GM12872 (cell line): ENCODE measurements around the gene KDF1.

ENCODE experiments used
- CTCF ChIP-seq: IDR thresholded peaks from 3 replicates; pipeline ENCODE4 v1.5.1; 2011; ENCODE audit warnings: low read depth, mild to moderate bottlenecking, low read length, moderate library complexity; ENCODE audit not compliant: insufficient read depth

The KDF1 gene

DNA sequence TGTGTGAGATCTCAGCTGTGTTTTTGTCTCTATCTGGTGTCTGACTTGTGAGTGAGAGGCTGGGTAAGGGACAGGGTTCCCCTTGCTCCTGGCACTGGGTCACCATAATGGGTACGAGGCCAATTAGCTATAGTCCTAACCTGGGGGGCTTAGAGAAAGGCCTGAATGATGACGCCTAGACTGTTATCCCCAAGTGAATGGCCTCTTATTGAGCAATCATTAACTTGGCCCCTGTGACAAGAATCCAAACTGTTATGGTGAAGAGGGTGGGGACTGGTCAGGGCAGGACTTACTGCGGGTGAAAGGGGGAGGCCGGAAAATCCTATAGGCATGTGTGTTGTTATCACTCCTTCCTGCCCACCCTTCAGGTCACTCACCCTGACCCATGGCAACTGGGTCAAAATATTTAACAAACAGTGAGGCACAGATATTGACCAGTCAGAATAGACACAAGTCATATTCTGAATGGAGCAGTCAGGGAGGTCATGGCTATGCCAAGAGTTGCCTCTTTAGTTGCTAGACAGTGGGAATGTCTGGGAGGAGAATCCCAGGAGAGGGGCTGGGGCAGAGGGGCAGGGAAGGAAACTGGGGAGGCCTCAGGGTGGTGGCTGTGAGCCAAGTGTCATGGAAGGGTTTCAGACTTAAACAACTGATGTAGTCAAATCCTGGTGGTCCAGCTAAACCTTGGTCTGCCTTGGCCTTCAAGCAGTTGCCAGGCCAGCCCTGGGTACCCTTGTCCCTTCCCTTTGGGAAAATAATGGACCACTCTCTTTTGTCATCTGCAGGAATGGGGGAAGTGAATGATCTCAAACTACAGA lies 49.7 kb downstream of the KDF1 start:
- no peak for TF ChIP-seq CTCF

- TF ChIP-seq CTCF, result no peak
These were observed 50.3 kb downstream of the KDF1 start for GRCh38 chr1:26909951-26910342.

DNA sequence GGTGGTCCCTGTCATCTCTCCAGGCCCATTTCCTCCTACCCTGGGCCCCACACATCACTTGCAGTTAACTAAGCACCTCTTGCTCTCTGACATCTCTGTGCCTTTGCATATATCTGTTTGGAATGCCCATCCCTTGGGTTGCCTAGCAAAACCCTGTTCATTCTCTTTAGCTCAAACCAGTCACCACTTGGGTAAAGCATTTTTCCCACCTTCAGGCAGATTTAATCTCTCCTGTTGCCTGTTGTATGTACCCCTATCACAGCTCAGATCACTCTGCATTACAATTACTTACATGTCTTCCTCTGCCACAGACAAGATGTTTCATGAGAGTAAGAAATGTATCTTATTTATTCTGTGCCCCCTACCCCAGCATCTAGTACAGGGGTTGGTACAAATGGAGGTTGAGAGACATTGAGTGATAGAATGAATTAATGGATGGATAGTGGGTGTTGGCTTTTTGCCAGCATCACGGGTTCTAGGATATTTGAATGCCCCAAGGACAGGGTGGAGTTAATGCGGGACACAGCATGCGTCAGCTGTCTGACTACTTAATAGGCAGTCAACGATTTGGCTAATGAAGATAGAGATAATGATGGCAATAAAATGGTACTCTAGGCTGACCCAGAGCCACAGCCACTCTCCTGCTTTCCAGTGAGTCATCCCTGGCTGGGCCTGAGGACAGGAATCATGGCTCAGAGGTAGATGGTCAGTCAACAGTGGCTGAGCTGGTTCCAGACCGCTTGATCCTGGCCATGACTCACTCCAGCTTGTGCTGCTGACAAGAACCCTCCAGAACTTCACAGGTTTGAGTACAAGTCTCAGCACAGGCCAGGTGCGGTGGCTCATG lies 53.0 kb downstream of the KDF1 start:
- TF ChIP-seq CTCF, result no peak

DNA sequence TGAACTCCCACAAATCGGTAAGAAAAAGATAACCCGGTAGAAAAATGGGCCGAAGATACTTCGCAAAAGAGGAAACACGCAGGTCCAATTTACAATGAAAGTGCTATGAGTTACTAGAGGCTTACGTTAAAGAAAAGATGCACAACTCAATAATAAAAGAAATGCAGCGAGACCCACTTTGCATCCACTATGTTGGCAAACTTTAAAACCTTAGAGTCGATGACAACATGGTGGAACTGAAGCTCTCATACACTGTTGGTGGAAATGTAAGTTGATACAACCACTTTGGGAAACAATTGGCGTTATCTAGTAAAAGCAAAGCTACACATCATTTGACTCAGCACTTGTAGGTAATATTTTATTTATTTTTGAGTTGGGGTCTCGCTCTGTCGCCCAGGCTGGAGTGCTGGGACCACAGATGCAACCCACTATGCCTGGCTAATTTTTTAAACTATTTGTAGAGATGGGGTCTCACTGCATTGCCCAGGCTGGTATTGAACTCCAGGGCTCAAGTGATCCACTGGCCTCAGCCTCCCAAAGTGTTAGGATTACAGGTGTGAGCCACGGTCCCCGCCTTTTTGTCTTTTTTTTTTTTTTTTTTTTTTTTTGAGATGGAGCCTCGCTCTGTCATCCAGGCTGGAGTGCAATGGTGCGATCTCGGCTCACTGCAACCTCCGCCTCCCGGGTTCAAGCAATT lies 59.3 kb downstream of the KDF1 start:
- no peak for TF ChIP-seq CTCF

GRCh38 chr1:26900001-26900814 lies 60.1 kb downstream of the KDF1 start, which contains the start of gene GPATCH3:
Gene GPATCH3 (minus strand): TSS chr1:26900467. CDS start chr1:26900442, 25 bp downstream.
- no peak for TF ChIP-seq CTCF
